Testis (tissue), 2 donors: Measurements from ENCODE around the gene NCF2.
"Not testable (repeated sequence)": the region's sequence is repeated elsewhere in the genome, so short reads cannot be mapped to it uniquely, and the experiment has no call there.

Source experiments
- CTCF ChIP-seq, 3 experiments: fragments of 450-650 bp in 2 of 3; fragments of 200-600 bp in 1 of 3; sonication (generic) in 1 of 3; IDR thresholded peaks; one replicate each; pipeline ENCODE4 v1.5.1; 2016 to 2019; ENCODE audit warnings: antibody characterized with exemption in 3 of 3, mild to moderate bottlenecking in 2 of 3, moderate library complexity in 1 of 3
- POLR2A ChIP-seq: fragments of 450-650 bp; IDR thresholded peaks from one replicate; pipeline ENCODE4 v1.6.1; 2017; ENCODE audit warnings: antibody characterized with exemption, mild to moderate bottlenecking, moderate library complexity

- not testable (repeated sequence) for TF ChIP-seq CTCF (IDR thresholded peaks at IDR 0.05); POLR2A
These were observed 22.7 kb upstream of the NCF2 start for GRCh38 chr1:183612975-183613374.
